Measurements from ENCODE around the gene TMEM235.
"Not testable (repeated sequence)": the region's sequence is repeated elsewhere in the genome, so short reads cannot be mapped to it uniquely, and the experiment has no call there.

The TMEM235 gene

DNA sequence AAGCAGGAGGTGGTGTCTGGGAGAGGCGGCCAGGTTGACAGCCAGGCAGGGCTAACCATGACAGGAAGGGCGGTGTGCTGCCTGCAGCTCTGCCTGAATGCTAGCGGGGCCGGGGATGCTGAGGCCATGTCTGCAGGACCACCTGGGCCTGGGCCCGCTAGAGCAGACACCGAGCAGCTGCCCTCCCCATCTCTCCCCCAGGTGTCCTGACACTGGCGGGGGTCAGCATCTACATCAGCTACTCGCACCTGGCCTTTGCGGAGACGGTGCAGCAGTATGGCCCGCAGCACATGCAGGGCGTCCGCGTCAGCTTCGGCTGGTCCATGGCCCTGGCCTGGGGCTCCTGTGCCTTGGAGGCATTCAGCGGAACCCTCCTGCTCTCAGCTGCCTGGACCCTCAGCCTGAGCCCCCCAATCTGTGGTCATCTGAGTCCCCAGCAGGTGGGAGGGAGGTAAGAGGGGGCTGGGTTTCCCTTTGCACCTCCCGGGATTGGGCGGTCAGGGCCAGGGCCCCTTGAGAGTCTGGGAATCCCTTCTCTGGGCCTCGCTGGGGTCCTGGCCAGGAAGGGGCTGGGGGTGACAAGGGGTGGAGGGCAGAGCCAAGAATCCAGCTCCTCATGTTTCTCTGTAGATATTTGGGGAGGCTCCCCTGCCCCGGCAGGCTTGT is 7.5 kb downstream of the TMEM235 start:
- no peak for DNase-seq

DNA sequence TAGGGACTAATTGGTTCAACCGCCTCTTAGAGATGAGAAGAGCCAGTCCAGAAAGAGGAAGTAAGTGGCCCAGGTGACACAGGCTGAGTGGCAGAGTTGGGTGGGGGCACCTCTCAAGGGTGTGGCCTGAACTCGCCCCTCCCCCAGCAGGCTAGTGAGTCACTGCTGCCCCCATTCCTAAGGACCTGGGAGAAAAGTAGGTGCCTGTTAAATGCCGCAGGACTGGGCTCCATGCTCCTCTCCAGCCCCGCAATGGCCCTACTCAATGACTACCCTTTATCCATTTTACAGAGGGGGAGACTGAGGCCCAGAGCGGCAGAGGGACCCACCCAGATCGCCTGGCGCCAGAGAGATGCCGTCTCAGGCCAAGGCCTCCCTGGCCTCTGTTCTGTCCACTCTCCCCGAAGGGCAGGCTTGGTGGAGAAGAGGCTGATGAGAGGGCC is 8.1 kb downstream of the TMEM235 start:
- no peak for DNase-seq

DNA sequence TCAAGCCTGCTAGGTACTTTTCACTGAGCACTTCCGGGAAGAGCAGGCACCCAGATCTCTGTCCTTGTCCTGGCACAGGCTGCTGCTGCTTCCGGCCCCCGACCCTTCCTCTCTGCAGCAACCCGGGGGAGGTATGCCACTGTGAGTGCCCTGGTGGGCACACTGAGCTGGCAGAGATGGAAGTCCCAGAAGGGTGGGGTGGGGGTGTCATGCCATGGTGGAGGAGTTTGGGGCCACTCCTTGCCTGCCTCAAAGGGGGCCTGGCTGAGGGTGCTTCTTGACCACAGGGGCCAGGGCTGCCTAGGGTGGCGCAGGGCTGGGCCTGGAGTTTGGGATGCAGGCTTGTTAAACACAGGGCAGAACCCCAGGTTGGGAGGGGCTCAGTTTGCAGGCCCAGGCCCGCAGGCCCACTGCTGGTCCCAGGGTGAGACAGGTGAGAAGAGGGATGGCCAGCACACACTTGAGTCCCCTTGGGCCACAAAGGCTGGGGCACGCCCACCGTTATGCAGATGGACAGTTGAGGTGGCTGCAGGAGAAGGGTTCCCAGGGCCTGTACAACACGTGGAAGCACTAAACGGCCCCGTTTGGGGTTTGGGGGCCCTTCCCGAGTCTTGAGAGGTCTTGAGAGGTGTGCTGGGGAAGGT is 8.7 kb downstream of the TMEM235 start:
- no peak for DNase-seq

DNA sequence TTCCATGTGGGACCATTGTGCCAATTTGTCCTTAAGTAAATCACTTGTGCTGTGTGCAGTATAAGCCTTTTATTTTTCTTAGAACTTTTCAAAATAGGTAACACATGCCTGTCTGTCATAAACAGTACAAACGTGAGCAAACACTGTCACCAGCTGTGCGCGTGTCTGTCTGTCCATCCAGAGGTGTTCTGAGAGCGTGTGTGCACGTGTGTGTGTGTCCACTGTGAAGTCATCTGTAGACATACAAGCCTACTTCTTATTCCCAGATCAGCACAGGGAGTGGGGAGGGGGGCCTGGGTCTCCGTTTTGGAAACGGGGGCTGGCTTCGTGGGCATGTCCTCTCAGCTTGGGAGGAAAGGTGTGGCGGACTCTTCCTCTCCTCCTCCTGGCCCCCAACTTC is 9.4 kb downstream of the TMEM235 start:
- no peak for DNase-seq

DNA sequence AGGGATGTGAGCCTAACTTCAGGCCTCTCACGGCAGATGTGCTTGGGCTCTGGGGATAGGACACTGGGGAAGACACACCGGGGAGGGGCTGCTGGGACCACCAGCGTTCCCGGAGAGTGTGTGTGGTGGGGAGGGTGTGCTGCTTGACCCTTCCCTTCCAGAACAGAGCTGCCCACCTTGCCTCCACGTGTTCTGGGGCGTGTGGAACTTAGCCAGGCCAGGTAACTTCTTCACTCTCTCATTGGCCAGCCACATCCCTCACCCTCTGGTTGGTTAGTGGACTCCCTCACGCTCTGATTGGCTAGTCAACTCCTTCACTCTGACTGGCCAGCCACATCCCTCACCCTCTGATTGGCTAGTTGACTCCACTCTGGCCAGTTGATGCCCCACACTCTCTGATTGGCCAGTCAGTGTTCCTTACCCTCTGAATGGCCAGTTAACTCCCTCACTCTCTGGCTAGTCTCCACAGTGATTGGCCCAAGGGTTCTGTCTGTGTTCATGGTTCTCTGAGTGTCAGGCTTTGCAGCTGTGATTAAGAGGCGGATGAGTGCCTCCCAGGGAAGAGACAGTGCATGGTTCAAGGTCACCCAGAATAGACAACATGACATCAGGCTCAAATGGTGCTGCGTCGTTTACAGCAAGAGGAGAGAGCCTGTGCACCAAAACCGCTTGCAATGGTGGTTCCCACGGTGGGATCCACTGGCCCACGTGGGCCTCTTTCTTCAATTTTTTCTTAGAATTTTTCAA is 10.0 kb downstream of the TMEM235 start:
- no peak for DNase-seq

DNA sequence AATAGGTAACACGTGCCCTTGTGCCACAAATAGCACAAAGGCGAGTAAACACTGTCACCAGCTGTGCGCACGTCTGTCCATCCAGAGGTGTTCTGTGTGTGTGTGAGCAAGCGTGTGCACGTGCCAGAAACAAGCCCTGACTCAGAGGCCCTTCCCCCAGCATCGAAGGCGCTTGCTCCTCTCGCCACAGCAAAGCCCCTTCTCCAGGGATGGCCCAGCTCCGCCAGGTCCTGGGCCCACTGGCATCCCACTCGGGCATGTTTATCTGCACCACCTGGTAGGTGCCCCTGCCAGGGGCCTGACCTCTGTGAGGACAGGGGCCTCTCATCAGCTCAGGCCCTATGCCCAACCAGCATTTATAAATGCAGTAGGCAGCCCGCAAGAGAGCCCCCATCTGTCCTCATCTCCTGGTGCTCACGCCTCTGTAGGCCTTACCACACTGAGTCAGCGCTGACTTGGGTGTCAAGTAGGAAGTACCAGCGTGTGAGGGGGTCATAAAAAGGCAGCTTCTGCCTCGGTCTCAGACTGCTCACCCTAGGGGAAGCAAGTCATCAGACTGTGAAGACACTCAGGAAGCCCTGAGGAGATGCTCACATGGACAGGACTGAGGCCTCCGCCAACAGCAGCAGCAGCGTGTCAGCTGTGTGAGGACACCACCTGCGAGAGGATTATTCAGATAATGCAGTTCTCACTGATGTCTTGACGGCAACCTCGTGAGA is 10.8 kb downstream of the TMEM235 start:
- no peak for DNase-seq

DNA sequence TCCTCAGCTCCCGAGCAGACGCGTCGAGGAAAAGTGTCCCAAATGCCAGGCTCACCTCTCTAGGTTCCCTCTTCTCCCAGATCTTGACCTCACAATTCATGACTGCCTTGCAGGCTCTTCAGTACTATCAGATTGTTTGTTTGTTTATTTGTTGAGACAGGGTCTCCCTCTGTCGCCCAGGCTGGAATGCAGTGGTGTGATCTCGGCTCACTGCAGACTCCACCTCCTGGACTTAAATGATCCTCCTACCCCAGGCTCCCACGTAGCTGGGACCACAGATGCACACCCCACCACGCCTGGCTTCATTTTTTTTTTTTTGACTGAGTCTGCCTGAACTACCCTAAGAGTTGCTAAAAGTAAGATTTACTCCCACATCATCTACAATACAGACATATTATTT is 15.9 kb downstream of the TMEM235 start:
- no peak for DNase-seq

DNA sequence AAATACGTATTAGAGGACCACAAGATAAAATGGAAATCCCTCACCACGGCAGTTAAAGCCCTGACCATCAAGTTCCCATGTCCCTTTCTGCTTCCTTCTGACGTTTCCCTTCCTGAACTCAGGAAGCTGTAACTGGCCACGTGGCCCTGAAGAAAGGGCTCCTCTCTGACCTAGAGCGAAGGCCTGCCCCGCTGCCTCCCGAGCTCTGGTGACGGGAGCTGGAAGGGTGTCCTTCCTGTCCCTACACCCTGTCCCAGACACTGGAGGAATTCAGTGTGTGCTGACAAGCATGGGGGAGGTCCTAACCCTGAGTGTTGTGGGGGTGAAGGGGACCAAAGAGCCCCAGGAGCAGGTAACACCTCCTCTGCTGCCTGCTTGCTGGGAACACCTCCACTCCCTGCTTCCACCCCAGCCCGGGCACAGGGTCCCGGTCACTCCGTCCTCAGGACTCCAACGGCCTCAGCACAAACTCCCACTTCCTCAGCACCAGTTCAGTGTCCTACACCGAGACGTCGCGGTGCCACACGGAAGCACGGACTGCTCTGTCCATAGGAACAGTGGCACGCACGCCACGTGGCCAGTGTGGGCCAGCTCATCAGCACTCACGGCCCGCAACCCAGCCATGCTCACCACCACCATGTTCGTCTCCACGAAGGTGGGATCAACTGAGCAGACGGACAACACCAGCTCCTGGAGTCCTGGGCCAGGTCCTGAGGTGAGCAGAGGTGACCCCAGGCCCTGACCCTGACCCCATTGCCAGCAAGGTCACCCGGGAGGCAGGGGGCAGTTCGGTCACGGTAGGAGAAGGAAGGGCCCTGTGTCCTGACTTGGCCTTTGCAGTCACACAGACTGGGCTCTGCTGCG is 16.9 kb downstream of the TMEM235 start:
- DNase-seq: no peak

DNA sequence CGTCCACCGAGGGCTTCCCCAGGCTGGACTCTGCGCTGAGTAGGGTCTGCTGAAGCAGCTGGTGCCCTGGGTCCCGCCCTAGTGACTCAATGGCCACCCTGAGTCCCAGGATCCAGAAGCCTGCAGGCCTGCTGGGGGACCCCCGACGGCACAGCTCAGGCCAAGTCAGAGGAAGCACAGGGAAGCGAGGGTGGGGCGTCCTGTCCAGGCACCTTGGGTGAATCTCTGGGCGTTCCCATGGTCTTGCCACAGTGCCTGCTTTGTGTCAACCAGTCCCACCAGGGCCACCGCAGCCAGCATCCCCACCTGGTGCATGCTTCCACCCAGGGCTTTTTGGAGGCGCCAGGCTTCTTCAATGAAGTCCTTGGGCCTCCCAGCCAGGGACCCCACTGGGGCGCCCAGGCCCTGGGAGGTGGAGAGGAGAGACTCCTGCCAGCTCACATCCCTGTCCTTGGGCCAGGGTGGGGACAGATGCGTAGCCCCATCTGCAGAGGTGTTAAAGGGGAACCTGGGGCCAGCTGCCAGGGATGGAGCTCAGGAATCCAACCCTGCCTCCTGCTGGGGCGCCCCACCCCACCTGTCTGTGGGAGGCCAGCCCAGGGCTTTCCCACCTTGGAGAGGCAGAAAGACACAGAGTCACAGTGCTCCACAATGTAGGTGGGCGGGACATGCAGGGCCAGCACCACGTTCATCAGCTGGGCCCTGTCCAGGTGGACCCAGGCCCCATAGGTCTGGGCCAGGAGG is 17.8 kb downstream of the TMEM235 start:
- DNase-seq: no peak

DNA sequence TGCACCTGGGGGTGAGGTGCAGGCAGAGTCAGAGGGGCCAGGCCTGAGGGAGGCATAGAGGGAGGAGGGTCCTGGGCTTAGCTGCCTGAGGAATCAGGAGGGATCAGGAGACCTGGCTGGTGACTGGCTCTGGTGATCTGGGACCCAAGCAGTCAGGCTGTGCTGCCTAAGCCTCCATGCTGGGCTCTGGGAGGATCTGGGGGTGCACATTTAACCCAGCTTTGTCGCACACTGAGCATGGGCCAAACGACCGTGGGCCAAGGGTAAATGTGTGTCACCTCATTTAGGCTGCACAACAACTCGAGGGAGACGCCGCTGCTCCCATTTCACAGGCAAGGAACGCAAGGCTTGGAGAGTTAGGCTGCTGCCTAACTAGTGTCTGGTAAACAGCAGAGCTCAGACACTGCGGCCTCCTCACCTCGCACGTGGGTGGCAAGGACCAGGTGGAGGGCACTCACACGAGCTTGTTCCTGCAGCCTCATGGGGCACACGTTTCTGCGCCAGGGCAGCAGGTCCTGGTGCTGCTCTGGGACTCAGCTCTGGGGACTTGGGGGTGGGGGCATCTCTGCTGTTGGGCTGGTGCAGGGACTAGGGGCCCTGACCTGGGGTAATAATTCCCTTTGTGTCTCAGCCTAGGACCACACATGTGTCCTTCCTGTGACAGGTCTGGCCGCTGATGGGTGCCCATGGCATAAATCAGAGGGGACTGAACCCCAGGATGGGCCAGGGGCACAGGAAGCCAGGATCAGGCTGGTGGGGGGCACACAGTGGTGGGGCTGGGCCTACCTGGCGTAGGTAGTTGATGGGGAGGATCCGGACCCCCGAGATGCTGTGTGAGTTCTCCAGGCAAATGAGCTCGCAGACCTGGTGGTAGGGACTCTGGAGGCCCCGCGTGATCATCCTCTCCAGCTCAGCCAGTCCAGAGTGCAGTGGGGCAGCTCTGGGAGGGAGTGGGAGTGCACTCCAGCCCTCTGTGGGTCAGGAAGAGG is 18.7 kb downstream of the TMEM235 start:
- DNase-seq: no peak

DNA sequence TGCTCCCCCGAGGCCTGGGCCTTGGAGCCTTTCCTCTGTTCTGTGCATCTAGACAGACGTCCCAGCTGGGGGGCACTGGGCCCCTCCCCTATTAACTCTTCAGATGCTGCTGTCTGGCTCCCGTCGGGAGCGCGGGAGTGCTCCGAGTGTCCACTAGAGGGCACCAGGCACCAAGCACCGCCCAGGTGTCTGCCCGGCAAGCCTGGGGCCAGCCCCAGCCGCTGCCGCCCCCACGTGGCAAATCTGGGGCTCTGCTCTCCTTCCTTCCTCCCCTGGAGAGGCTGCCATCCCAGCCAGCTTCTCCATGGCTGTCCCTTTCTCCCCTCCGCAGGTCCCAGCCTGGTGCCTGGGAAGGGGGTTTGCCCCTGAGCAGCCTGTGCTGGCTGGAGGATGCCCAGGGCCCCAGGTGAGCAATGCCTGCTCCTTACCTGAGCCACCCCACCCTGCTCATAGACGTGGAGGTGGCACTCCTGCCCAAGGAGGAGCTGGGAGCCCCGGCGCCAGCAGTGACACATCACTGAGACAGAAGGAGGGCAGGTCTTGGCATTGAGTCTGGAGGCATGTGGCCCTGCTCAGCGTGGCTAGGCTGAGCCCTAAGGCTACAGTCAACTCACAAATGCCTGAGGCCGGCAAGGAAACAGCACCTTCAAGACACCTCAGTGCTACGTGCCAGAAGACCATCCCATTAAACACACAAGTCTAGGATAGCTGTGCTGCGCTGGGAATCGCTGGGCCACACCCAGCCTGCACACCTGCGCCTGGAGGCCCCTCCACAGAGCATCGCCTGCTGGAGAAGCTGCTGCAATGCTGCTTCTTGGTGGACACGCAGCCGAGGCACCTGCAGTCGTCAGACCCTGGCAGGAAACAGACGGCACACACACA is 19.7 kb downstream of the TMEM235 start:
- DNase-seq: peak in 1 of 2 experiments; percentile 80

DNA sequence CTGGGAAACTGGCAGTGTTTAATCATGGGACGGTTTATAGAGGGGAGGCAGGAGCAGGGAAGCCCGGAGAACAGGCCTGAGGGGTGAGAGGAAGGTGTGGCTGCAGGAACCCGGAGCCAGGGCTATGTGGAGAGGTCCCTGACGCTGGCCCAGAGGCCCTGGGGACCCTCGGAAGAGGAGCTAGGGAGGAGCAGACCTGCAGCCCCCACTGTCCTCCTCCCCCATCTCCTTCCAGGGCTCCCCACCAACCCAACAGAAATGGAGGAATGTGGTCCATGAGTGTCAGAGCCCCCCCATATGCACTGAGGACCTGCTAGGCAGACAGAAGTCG is 20.3 kb downstream of the TMEM235 start:
- no peak for DNase-seq

DNA sequence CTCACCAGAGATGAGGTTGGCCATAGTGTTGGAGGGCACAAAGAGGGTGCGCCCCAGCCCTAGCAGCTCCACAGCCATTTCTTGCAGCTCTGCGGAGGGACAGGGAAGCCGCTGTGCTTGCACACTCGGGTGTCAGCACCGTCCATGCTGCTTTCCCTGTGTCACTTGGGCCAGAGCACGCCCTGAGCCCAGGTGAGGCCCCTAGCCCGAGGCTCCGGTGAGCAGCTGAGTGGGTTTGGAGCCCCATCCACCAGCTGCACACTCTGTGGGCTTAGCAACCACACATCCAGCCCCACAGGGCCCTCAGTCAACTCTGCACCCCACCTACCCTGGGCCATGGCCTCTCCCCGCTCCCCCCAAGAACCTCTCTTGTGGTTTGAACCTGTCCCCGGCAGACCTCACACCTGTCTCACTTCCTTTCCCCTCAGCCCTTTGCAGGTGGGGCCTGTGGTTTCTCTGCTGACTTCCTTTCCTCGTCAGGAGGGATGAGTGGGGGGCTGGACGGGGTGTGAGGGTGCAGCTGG is 20.7 kb downstream of the TMEM235 start:
- no peak for DNase-seq

DNA sequence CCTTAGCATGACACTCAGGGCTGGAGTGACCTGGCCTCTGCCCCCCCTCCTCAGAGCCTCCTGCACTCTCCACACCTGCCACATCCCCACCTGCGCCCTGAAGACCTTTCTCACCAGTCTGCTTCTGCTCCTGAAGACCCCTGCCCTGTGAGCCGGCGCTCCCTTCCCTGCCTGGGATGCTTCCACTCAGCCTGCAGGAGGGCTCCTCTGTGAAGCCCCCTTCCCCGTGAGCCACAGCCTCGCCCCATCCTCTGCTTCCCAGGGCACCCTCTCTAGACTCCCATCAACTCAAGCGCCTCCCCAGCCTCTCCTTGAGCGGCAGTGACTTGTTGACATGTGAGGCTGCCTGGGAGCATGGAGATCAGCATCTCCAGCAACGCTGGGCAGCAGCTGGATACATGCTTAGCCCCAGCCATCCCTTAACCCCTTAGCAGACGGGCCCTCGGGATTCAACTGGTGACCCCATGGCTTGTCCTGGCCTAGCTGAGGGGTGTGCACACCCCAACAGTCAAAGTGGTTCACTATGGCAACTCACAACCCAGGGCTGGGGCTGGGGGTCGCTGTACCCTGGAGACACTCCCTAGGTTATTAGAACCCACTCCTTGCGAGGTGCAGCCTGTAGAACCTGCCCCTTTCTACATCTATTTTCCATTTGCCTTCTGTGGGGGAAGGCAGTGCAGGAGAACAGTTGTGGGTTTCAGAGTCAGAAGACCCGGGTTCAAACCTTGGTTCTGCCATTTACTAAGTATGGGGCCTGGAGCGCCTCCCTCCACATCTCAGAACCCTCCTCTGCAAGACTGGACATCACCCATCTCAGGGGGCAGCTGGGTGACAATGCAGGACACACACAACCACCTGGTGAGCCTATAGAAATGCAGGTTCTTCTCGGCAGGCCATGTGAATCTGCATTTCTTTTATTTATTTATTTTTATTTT is 21.5 kb downstream of the TMEM235 start:
- no peak for DNase-seq

DNA sequence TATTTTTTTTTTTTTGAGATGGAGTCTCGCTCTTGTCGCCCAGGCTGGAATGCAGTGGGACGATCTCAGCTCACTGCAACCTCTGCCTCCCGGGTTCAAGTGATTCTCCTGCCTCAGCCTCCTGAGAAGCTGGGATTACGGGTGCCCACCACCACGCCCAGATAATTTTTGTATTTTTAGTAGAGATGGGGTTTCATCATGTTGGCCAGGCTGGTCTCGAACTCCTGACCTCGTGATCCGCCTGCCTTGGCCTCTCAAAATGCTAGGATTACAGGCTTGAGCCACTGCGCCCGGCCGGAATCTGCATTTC is 22.2 kb downstream of the TMEM235 start:
- not testable (repeated sequence) for DNase-seq

DNA sequence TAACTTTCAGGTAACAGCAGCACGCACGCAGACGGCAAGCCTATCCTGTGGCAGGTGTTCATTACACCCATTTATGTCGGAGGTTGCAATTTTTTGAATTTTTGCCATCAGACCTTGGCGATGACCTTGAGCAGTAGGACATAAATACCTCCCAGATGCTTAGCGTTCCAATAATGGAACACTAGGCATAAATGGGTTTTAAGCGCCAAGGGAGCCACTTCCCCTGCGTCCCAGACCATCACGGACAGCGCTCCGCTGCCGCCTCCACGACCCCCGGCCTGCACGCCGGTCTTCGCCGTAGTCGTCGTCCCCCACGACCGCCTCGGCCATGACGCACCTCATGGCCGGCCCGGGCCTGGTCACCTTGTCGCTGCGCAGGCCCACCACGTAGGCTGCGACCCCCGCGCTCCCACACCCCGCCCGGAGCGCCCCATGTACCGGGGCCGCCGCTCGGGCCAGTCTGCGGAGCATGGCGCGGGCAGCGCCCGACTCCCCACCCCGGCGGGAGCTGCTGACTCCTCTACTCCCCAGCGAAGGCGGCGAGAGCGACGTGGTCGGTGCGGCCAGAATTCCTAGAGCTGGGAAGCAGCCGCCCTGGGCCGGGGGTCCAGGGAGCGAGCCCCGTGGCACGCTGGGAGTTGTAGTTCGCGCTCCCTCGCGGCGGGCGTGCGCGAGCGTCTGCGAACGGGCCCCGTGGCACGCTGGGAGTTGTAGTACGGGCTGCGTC is 22.7 kb downstream of the TMEM235 start:
- no peak for DNase-seq

DNA sequence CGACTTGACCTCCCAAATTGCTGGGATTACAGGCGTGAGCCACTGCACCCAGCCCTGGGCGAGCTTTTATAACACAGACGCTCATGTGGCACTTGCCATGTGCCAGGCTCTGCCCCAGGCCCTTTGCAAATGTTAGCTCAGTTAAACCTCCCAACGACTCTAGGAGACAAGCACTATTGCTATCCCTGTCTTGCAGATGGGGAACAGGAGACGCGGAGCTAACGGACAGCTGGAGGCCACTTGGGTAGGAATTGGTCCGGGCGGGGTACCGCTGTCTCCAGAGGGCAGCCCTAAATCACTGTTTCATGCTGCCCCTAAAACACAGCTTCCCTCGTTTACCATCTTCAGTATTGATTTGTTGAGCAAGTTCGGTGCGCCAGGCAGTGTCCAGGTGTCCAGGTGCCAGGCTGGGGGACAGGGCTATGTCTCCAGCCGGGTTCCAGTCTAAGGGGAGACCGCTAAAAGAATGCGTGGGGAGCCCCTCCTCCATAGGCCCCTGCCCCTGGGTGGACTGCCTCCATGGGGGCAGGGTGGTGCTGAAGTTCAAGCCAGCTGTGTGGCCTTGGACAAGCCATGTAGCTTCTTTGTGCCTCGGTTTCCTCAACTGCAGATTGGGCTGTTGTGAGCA is 23.7 kb downstream of the TMEM235 start:
- no peak for DNase-seq
